OCI-M1 (cell line): ENCODE results near the gene STAT2.
A peak's percentile ranks its signal among the peaks of the same experiment; 100 is the strongest.
"Not testable (repeated sequence)": the region's sequence is repeated elsewhere in the genome, so short reads cannot be mapped to it uniquely, and the experiment has no call there.

Experiments used
- DNase-seq: peaks from one replicate; lab custom pipeline; 2025; lab: John Stamatoyannopoulos, UW

STAT2 gene

GRCh38 chr12:56359851-56360767, at the start of gene STAT2:
Gene STAT2, minus strand, starts transcription at chr12:56360107. Its CDS starts 3,536 bp downstream, at chr12:56356571.
- DNase-seq = peak; percentile 100

GRCh38 chr12:56408799-56409417, 49.0 kb upstream of the STAT2 start:
- DNase-seq = no peak

- DNase-seq = not testable (repeated sequence)
These were observed 44.3 kb upstream of the STAT2 start for GRCh38 chr12:56404227-56404626.

GRCh38 chr12:56401612-56402011, 41.7 kb upstream of the STAT2 start:
- not testable (repeated sequence) for DNase-seq

GRCh38 chr12:56401125-56401524, 41.2 kb upstream of the STAT2 start:
- DNase-seq = not testable (repeated sequence)

GRCh38 chr12:56399466-56399865, 39.6 kb upstream of the STAT2 start:
- not testable (repeated sequence) for DNase-seq

- DNase-seq = no peak
These were observed 38.4 kb upstream of the STAT2 start for GRCh38 chr12:56398324-56398723.

- no peak for DNase-seq
These were observed 32.4 kb upstream of the STAT2 start for GRCh38 chr12:56392331-56392730.

- DNase-seq = no peak
These were observed 31.8 kb upstream of the STAT2 start for GRCh38 chr12:56391721-56392120.

- no peak for DNase-seq
These were observed 29.5 kb upstream of the STAT2 start for GRCh38 chr12:56389412-56389811.

GRCh38 chr12:56387152-56387736, 27.3 kb upstream of the STAT2 start:
- no peak for DNase-seq

GRCh38 chr12:56385873-56386272, 26.0 kb upstream of the STAT2 start:
- DNase-seq = no peak

- DNase-seq = no peak
These were observed 22.7 kb upstream of the STAT2 start for GRCh38 chr12:56382611-56383010.

GRCh38 chr12:56377989-56378316, 18.0 kb upstream of the STAT2 start:
- DNase-seq = no peak

- DNase-seq = peak; percentile 47
These were observed 17.5 kb upstream of the STAT2 start for GRCh38 chr12:56377310-56377988.

- DNase-seq = no peak
These were observed 15.9 kb upstream of the STAT2 start for GRCh38 chr12:56375598-56376434.

GRCh38 chr12:56374726-56375597, 15.1 kb upstream of the STAT2 start:
- DNase-seq = no peak

- no peak for DNase-seq
These were observed 13.6 kb upstream of the STAT2 start for GRCh38 chr12:56373515-56373914.

- no peak for DNase-seq
These were observed 7.0 kb upstream of the STAT2 start for GRCh38 chr12:56366948-56367347.
